Measurements from ENCODE around the gene RARB. TPM values are rescaled to one million over a fixed set of nuclear protein-coding genes. Genes with fewer than 3 reads are reported as not detected.

RARB gene
- total and polyA plus RNA-seq, 2 donors (not counting 3 experiments of a cell fraction or from before 2014, with no cell fraction given) = 15.3 to 23.4 TPM

GRCh38 chr3:25454005-25454927, 26.2 kb downstream of the RARB start:
- peaks cover 34% of the 10 kb centered on the region for H3K79me2 ChIP-seq (ENCODE audit: control insufficient read depth, insufficient read depth, low read length)

GRCh38 chr3:25455441-25456132, 27.5 kb downstream of the RARB start:
- peaks cover 39% of the 10 kb centered on the region for H3K79me2 ChIP-seq (ENCODE audit: control insufficient read depth, insufficient read depth, low read length)
- H3K27ac ChIP-seq (ENCODE audit: insufficient read depth, low read depth, low read length) = peak overlapping the region; percentile 77
- H3K9me3 ChIP-seq (replicated peaks; ENCODE audit: control insufficient read depth, insufficient read depth, low read length) = no peaks in the 10 kb centered on the region
- H4K20me1 ChIP-seq (replicated peaks; ENCODE audit: control insufficient read depth, extremely low read depth, insufficient read depth, low read length) = no peaks in the 10 kb centered on the region
- intact Hi-C loops (cut with micrococcal nuclease) = loop anchor here (1.0 kb wide), 2 partner anchors 16 to 139 kb away; no protein-coding TSS in a partner anchor
- H3K27me3 ChIP-seq (ENCODE audit: control insufficient read depth in 2 of 2, insufficient read depth in 2 of 2, low read length in 2 of 2) = no peaks in the 10 kb centered on the region
- POLR2A ChIA-PET = interaction anchor here (0.7 to 2.0 kb wide), 3 partner anchors 22 to 28 kb away, joined by 3 to 10 read pairs (median 8); partner anchors contain the start of gene RARB
- H3K9ac ChIP-seq (replicated peaks; ENCODE audit: extremely low read depth, insufficient read depth, low read length) = peak overlapping the region; percentile 49
- peak overlapping the region; percentile 5 for H2AFZ ChIP-seq (ENCODE audit: low read depth, low read length)
- H3K4me1 ChIP-seq (ENCODE audit: control insufficient read depth, extremely low read depth, insufficient read depth, low read length) = peaks cover 70% of the 10 kb centered on the region
- CTCF ChIA-PET = interaction anchor here (0.6 to 3.3 kb wide), 12 partner anchors 8 to 138 kb away, joined by 3 to 20 read pairs (median 5); no protein-coding TSS in a partner anchor
- peak; percentile 69 for DNase-seq (ENCODE audit: low read depth, low spot score)
- H3K4me3 ChIP-seq (replicated peaks in 1 of 3; ENCODE audit: insufficient read depth in 1 of 3, low read depth in 1 of 3, low read length in 3 of 3) = no peak overlapping the region
- no TSS peak for BruUV-seq (replicated peaks)
- H3K9me1 ChIP-seq (replicated peaks; ENCODE audit: control insufficient read depth, extremely low read depth, insufficient read depth, low read length) = no peaks in the 10 kb centered on the region
- no peaks in the 10 kb centered on the region for H3K36me3 ChIP-seq (ENCODE audit: control insufficient read depth in 2 of 2, extremely low read depth in 1 of 2, insufficient read depth in 2 of 2, low read length in 2 of 2)
- TF ChIP-seq GATA2 (IDR thresholded peaks at IDR 0.05; ENCODE audit: insufficient read depth, insufficient read length, low read depth, low read length) (peak; percentile 74), JUN (IDR thresholded peaks at IDR 0.05; ENCODE audit: borderline replicate concordance, insufficient read depth, insufficient read length, low read depth) (no peak), MAX (IDR thresholded peaks at IDR 0.05; ENCODE audit: insufficient read depth, insufficient read length) (no peak), POLR2AphosphoS5 (IDR thresholded peaks at IDR 0.05; ENCODE audit: insufficient read depth, low read depth, low read length) (no peak), POLR2A (IDR thresholded peaks at IDR 0.05; ENCODE audit: low read depth, low read length) (no peak)
- dilution Hi-C loops (cut with MboI; ENCODE audit: extremely low pct_ligation_motif_present, low sequenced_read_pairs) = no loop called here
- FAIRE-seq = peak; percentile 38
- peak overlapping the region; percentile 52 for H3K4me2 ChIP-seq (ENCODE audit: insufficient read depth, low read length)

More at GRCh38 chr3:25454005-25454927, 26.2 kb downstream of the RARB start:
- FAIRE-seq = no peak
- CTCF ChIA-PET = interaction anchor here (1.0 to 3.3 kb wide), 13 partner anchors 8 to 140 kb away, joined by 3 to 20 read pairs (median 6); partner anchors contain the start of gene RARB
- no TSS peak for BruUV-seq (replicated peaks)
- Histone ChIP-seq H3K9me3 (replicated peaks; ENCODE audit: control insufficient read depth, insufficient read depth, low read length) (no peaks in the 10 kb centered on the region), H3K27ac (ENCODE audit: insufficient read depth, low read depth, low read length) (peak overlapping the region; percentile 77), H3K4me1 (ENCODE audit: control insufficient read depth, extremely low read depth, insufficient read depth, low read length) (peaks cover 58% of the 10 kb centered on the region), H3K36me3 (ENCODE audit: control insufficient read depth in 2 of 2, extremely low read depth in 1 of 2, insufficient read depth in 2 of 2, low read length in 2 of 2) (no peaks in the 10 kb centered on the region), H4K20me1 (replicated peaks; ENCODE audit: control insufficient read depth, extremely low read depth, insufficient read depth, low read length) (no peaks in the 10 kb centered on the region), H2AFZ (ENCODE audit: low read depth, low read length) (peak overlapping the region; percentile 38), H3K27me3 (ENCODE audit: control insufficient read depth in 2 of 2, insufficient read depth in 2 of 2, low read length in 2 of 2) (no peaks in the 10 kb centered on the region), H3K9ac (replicated peaks; ENCODE audit: extremely low read depth, insufficient read depth, low read length) (peak overlapping the region; percentile 49), H3K4me2 (ENCODE audit: insufficient read depth, low read length) (peak overlapping the region; percentile 52), H3K9me1 (replicated peaks; ENCODE audit: control insufficient read depth, extremely low read depth, insufficient read depth, low read length) (no peaks in the 10 kb centered on the region), H3K4me3 (replicated peaks in 1 of 3; ENCODE audit: insufficient read depth in 1 of 3, low read depth in 1 of 3, low read length in 3 of 3) (no peak overlapping the region)
- peak; percentile 31 for TF ChIP-seq GATA2 (IDR thresholded peaks at IDR 0.05; ENCODE audit: insufficient read depth, insufficient read length, low read depth, low read length)
- TF ChIP-seq JUN (IDR thresholded peaks at IDR 0.05; ENCODE audit: borderline replicate concordance, insufficient read depth, insufficient read length, low read depth) = no peak
- POLR2A ChIA-PET = interaction anchor here (1.4 to 2.0 kb wide), 2 partner anchors 20 to 26 kb away, joined by 8 to 10 read pairs; partner anchors contain the start of gene RARB
- intact Hi-C loops (cut with micrococcal nuclease) = no loop called here
- dilution Hi-C loops (cut with MboI; ENCODE audit: extremely low pct_ligation_motif_present, low sequenced_read_pairs) = no loop called here
- peak; percentile 43 for DNase-seq (ENCODE audit: low read depth, low spot score)
